Natural killer cell (primary cell): Measurements from ENCODE around the gene CAMK1. TPM values are rescaled to one million over a fixed set of nuclear protein-coding genes. Genes with fewer than 3 reads are reported as not detected.

Source experiments
- ATAC-seq, 3 donors: fragments of 150-1000 bp in 2 of 3; fragments of 200-7000 bp in 1 of 3; cut with Tn5 transposase; 1 replicate in 1 of 3; 2 replicates in 2 of 3; pipeline ENCODE4 v1.10.0; 2021; ENCODE audit warnings: mild to moderate bottlenecking in 2 of 3, moderate library complexity in 2 of 3
- DNase-seq, 2 donors: peaks; one replicate each; pipeline versions ENCODE4 v3.0.0 to v3.0.0-alpha.2; 2013 to 2021; ENCODE audit warnings: mixed read lengths in 1 of 2
- H3K27ac ChIP-seq: one replicate; pipeline ENCODE4 v1.5.1; 2013; ENCODE audit warnings: mild to moderate bottlenecking, low read length
- H3K27me3 ChIP-seq: one replicate; pipeline ENCODE4 v1.6.1; 2013; ENCODE audit warnings: low read length; ENCODE audit not compliant: control insufficient read depth, insufficient read depth
- H3K36me3 ChIP-seq: one replicate; pipeline ENCODE4 v1.6.1; 2013; ENCODE audit warnings: low read length; ENCODE audit not compliant: control insufficient read depth, insufficient read depth
- H3K4me1 ChIP-seq: one replicate; pipeline ENCODE4 v1.6.1; 2013; ENCODE audit warnings: low read length; ENCODE audit not compliant: control insufficient read depth, insufficient read depth
- H3K4me3 ChIP-seq: one replicate; pipeline ENCODE4 v1.5.1; 2013; ENCODE audit warnings: low read length
- H3K9me3 ChIP-seq: one replicate; pipeline ENCODE4 v1.6.1; 2013; ENCODE audit warnings: low read length; ENCODE audit not compliant: control insufficient read depth, insufficient read depth
- H3K27ac Mint-ChIP-seq, 2 donors: one replicate each; pipeline ENCODE4 v1.8.0; 2022; ENCODE audit warnings: mild to moderate bottlenecking in 2 of 2, mixed read lengths in 2 of 2, moderate library complexity in 1 of 2
- H3K27me3 Mint-ChIP-seq, 2 donors: one replicate each; pipeline ENCODE4 v1.8.0; 2022; ENCODE audit warnings: low read depth in 2 of 2, mixed read lengths in 2 of 2
- H3K36me3 Mint-ChIP-seq: one replicate; pipeline ENCODE4 v1.8.0; 2022; ENCODE audit warnings: mixed read lengths
- H3K4me1 Mint-ChIP-seq, 2 donors: one replicate each; pipeline ENCODE4 v1.8.0; 2022; ENCODE audit warnings: mixed read lengths in 2 of 2
- H3K4me3 Mint-ChIP-seq: one replicate; pipeline ENCODE4 v1.8.0; 2022; ENCODE audit warnings: mild to moderate bottlenecking, moderate library complexity, mixed read lengths
- H3K9me3 Mint-ChIP-seq, 2 donors: one replicate each; pipeline ENCODE4 v1.8.0; 2022; ENCODE audit warnings: mixed read lengths in 2 of 2
- WGBS: methylation state at CpG from one replicate; pipeline ENCODE4 v1.1.7; 2013; ENCODE audit warnings: missing lambda C conversion rate; ENCODE audit not compliant: insufficient coverage; 5-methylcytosine and 5-hydroxymethylcytosine counted together
- intact Hi-C: fragments of 100-400 bp; cut with micrococcal nuclease; formaldehyde crosslinking; loops from one replicate; pipeline ENCODE4 v1.14.2; 2022
- total RNA-seq, 4 donors: library from RNA; stranded (reverse); fragments of 120-200 nt in 1 of 4; gene quantifications; one replicate each; pipeline versions ENCODE4 v1.2.3 to v1.2.4, GENCODE V29; 2013 to 2022
- TF ChIP-seq, protein P1 (sequence below): fragments of 200-600 bp; IDR thresholded peaks from one replicate; pipeline ENCODE4 v1.8.0; 2022; ENCODE audit warnings: antibody characterized with exemption

CAMK1 gene
- total RNA-seq, 3 donors from 2014 or later (not counting 1 experiment from before 2014, with no cell fraction given): 7.4 to 20.4 (median 8.7) TPM

DNA sequence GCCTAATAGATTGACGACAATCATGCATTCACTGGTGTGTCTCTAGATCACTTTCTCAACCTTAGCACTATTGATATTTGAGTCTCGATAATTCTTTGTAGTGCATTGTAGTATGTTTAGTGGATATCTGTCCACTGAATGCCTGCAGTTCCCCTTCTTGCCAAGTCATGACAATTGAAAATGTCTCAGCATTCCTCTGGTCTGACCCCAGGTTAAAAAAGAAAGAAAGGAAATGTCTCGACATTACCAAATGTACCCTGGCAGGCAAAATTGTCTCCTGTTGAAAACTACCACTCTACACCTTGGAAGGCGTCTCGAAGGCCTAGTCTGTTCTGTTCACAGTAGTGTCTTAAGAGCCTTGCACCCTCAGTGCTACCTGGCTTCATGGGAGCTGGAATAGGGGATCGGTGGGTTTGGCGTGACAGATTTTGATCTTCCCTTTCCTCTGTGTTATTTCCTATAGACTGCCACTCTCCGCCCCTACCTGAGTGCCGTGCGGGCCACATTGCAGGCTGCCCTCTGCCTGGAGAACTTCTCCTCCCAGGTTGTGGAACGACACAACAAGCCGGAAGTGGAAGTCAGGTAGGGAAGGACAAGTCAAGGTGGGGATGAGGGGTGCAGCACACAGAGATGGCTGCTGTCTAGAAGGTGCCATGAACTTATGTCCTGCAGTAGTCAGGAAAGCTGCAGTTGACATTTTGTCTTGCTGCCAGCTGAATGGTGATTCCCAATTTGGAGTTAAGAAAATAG lies 27.6 kb upstream of the CAMK1 start:
- Mint-ChIP-seq H3K4me3 (no peak overlapping the region), H3K4me1 (peaks cover 39 to 43% of the 10 kb centered on the region in 2 donors), H3K9me3 (no peaks in the 10 kb centered on the region), H3K36me3 (no peaks in the 10 kb centered on the region), H3K27ac (peak overlapping the region; percentile 36 to 57), H3K27me3 (no peaks in the 10 kb centered on the region)
- H3K36me3 ChIP-seq: peaks cover 51% of the 10 kb centered on the region
- DNase-seq: no peak
- H3K4me3 ChIP-seq: no peak overlapping the region
- no peak for ATAC-seq
- H3K27ac ChIP-seq: no peak overlapping the region
- intact Hi-C loops: no loop called here
- H3K4me1 ChIP-seq: peaks cover 39% of the 10 kb centered on the region
- TF ChIP-seq, protein P1, sequence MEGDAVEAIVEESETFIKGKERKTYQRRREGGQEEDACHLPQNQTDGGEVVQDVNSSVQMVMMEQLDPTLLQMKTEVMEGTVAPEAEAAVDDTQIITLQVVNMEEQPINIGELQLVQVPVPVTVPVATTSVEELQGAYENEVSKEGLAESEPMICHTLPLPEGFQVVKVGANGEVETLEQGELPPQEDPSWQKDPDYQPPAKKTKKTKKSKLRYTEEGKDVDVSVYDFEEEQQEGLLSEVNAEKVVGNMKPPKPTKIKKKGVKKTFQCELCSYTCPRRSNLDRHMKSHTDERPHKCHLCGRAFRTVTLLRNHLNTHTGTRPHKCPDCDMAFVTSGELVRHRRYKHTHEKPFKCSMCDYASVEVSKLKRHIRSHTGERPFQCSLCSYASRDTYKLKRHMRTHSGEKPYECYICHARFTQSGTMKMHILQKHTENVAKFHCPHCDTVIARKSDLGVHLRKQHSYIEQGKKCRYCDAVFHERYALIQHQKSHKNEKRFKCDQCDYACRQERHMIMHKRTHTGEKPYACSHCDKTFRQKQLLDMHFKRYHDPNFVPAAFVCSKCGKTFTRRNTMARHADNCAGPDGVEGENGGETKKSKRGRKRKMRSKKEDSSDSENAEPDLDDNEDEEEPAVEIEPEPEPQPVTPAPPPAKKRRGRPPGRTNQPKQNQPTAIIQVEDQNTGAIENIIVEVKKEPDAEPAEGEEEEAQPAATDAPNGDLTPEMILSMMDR: no peak
- H3K27me3 ChIP-seq: no peaks in the 10 kb centered on the region
- H3K9me3 ChIP-seq: no peaks in the 10 kb centered on the region
- over 99% methylated on average over 10 of the region's 12 CpGs for WGBS

DNA sequence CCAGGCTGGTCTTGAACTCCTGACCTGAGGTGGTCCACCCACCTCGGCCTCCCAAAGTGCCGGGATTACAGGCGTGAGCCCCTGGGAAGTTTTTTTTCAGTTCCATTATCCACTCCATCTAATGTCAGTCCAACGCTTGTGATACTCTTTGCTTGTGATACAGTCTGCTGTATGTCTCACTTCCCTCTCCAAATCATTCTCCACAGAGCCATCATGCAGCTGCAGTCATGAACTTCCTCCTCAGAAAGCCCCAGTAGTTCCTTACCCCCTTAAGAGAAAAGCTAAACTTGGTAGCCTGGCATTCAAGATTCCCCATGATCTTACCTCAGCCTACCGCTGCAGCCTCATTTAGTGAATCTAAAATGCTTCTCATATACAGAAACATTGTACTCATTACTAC lies 25.5 kb upstream of the CAMK1 start:
- Histone ChIP-seq H3K4me1 (peaks cover 49% of the 10 kb centered on the region), H3K27ac (peak overlapping the region; percentile 35), H3K27me3 (no peaks in the 10 kb centered on the region), H3K9me3 (no peaks in the 10 kb centered on the region), H3K36me3 (peaks cover 44% of the 10 kb centered on the region), H3K4me3 (no peak overlapping the region)
- intact Hi-C loops: no loop called here
- Mint-ChIP-seq H3K27ac (peak overlapping the region; percentile 94 to 99), H3K4me1 (peaks cover 56 to 62% of the 10 kb centered on the region in 2 donors), H3K36me3 (no peaks in the 10 kb centered on the region), H3K9me3 (no peaks in the 10 kb centered on the region), H3K27me3 (no peaks in the 10 kb centered on the region), H3K4me3 (peak overlapping the region; percentile 77)
- DNase-seq (no peak), ATAC-seq (no peak)
- 69% methylated on average over 5 of the region's 5 CpGs for WGBS
- TF ChIP-seq, protein P1: no peak

DNA sequence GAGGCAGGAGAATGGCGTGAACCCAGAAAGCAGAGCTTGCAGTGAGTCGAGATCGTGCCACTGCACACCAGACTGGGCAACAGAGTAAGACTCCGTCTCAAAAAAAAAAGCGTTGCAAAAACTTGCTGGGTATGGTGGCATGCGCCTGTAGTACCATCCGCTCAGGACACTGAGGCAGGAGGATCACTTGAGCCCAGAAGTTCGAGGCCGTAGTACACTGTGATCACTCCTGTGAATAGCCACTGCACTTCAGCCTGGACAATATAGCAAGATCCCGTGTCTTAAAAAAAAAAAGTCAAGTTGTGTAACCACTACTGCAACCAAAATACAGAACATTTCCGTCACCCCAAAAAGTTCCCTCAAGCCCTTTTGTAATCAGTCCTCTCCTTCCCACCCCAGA lies 24.7 kb upstream of the CAMK1 start:
- TF ChIP-seq, protein P1: no peak
- H3K4me1 Mint-ChIP-seq: peaks cover 61 to 67% of the 10 kb centered on the region in 2 donors
- H3K36me3 Mint-ChIP-seq: no peaks in the 10 kb centered on the region
- intact Hi-C loops: loop anchor here (5.0 kb wide), 1 partner anchor 62 kb away; the partner anchor contains the start of gene BRPF1
- ATAC-seq: no peak
- 92% methylated on average over 11 of the region's 11 CpGs for WGBS
- H3K4me3 Mint-ChIP-seq: peak overlapping the region; percentile 92
- Histone ChIP-seq H3K9me3 (no peaks in the 10 kb centered on the region), H3K4me3 (no peak overlapping the region), H3K4me1 (peaks cover 49% of the 10 kb centered on the region), H3K27me3 (no peaks in the 10 kb centered on the region), H3K27ac (no peak overlapping the region), H3K36me3 (peaks cover 44% of the 10 kb centered on the region)
- no peak for DNase-seq
- H3K27me3 Mint-ChIP-seq: no peaks in the 10 kb centered on the region
- H3K27ac Mint-ChIP-seq: peak overlapping the region; percentile 94 to 99
- no peaks in the 10 kb centered on the region for H3K9me3 Mint-ChIP-seq
